ENCODE data around the gene DTNA.
"Not testable (repeated sequence)": the region's sequence is repeated elsewhere in the genome, so short reads cannot be mapped to it uniquely, and the experiment has no call there.

The DTNA gene

DNA sequence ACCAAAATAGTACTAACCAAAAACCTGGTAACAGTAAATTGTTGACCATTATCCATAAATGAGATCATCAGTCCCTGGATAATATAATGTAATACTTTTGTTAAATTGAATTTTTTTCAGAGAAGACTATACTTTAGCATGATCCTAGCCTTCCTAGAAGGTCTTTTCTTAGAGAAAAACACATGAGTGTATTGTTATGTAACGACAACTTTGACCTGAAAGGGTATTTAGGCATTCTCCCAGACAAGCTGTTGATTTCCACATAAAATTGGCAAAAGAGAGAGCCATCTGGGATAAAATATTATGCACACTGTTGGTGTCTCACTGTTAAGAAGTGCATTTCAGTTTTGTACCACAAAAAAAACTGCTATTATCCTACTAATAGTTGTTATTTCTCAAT is 211.1 kb downstream of the DTNA start:
- Histone ChIP-seq H2AFZ (ENCODE audit: low read depth) (no peak overlapping the region), H4K20me1 (ENCODE audit: insufficient read depth) (no peaks in the 10 kb centered on the region), H3K4me2 (no peak overlapping the region), H3K27ac (no peak overlapping the region), H3K4me3 (IDR thresholded peaks at IDR 0.05; ENCODE audit: insufficient read depth, low read depth, low read length) (no peak overlapping the region), H3K36me3 (ENCODE audit: insufficient read depth) (no peaks in the 10 kb centered on the region), H3K4me1 (ENCODE audit: low read depth, poor library complexity, severe bottlenecking) (no peaks in the 10 kb centered on the region), H3K9ac (no peak overlapping the region), H3K79me2 (ENCODE audit: insufficient read depth, low read depth) (no peaks in the 10 kb centered on the region), H3K27me3 (ENCODE audit: insufficient read depth, low read depth) (no peaks in the 10 kb centered on the region)
- TF ChIP-seq, protein P1, sequence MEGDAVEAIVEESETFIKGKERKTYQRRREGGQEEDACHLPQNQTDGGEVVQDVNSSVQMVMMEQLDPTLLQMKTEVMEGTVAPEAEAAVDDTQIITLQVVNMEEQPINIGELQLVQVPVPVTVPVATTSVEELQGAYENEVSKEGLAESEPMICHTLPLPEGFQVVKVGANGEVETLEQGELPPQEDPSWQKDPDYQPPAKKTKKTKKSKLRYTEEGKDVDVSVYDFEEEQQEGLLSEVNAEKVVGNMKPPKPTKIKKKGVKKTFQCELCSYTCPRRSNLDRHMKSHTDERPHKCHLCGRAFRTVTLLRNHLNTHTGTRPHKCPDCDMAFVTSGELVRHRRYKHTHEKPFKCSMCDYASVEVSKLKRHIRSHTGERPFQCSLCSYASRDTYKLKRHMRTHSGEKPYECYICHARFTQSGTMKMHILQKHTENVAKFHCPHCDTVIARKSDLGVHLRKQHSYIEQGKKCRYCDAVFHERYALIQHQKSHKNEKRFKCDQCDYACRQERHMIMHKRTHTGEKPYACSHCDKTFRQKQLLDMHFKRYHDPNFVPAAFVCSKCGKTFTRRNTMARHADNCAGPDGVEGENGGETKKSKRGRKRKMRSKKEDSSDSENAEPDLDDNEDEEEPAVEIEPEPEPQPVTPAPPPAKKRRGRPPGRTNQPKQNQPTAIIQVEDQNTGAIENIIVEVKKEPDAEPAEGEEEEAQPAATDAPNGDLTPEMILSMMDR (conservative IDR thresholded peaks at IDR 0.05; ENCODE audit: low read depth, low read length) = no peak

DNA sequence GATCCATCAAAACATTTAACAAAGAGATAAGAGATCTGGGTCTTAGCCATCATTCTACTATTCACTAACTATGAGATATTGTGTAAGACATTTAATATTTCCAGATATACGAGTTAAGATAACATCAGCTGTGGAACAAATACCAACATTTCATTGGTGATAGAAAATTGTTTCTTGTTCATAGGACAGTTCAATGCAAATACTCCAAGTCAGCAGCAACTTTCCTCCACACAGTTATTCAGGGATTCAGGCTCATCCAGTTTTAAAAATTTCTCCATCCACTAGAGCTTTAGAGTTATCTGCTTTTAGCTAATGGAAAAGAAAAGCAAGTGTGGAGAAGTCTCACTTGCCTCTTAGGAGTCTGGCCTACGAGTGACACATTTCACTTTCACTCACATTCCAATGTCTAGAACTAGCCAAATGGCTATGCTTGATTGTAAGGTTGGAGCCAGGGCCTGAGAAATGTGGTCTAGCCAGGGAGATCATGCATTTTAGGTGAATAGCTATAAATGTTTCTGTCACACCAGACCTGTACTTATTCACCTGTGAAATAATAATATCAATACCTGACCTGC is 211.8 kb downstream of the DTNA start:
- Histone ChIP-seq H3K79me2 (ENCODE audit: insufficient read depth, low read depth) (no peaks in the 10 kb centered on the region), H3K4me3 (IDR thresholded peaks at IDR 0.05; ENCODE audit: insufficient read depth, low read depth, low read length) (no peak overlapping the region), H4K20me1 (ENCODE audit: insufficient read depth) (no peaks in the 10 kb centered on the region), H3K36me3 (ENCODE audit: insufficient read depth) (no peaks in the 10 kb centered on the region), H3K4me2 (no peak overlapping the region), H3K9ac (no peak overlapping the region), H3K4me1 (ENCODE audit: low read depth, poor library complexity, severe bottlenecking) (no peaks in the 10 kb centered on the region), H3K27ac (no peak overlapping the region), H3K27me3 (ENCODE audit: insufficient read depth, low read depth) (no peaks in the 10 kb centered on the region), H2AFZ (ENCODE audit: low read depth) (no peak overlapping the region)
- TF ChIP-seq, protein P1 (conservative IDR thresholded peaks at IDR 0.05; ENCODE audit: low read depth, low read length) = no peak

DNA sequence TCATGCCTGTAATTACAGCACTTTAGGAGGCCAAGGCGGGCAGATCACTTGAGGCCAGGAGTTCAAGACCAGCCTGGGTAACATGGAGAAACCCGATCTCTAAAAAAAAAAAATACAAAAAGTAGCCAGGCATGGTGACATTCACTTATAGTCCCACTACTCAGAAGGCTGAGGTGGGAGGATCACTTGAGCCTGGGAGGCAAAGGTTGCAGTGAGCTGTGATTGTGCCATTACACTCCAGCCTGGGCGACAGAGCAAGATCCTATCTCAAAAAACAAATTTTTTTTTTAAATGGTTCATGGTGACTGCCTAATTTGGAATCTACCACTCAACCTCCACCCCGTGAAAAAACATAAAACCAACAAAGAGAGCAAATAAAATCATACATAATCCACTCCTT is 212.5 kb downstream of the DTNA start:
- H4K20me1 ChIP-seq (ENCODE audit: insufficient read depth); H3K36me3 ChIP-seq (ENCODE audit: insufficient read depth); H3K4me2 ChIP-seq; H3K27ac ChIP-seq; H3K4me3 ChIP-seq (IDR thresholded peaks at IDR 0.05; ENCODE audit: insufficient read depth, low read depth, low read length); H3K79me2 ChIP-seq (ENCODE audit: insufficient read depth, low read depth); H2AFZ ChIP-seq (ENCODE audit: low read depth); H3K9ac ChIP-seq; H3K4me1 ChIP-seq (ENCODE audit: low read depth, poor library complexity, severe bottlenecking); H3K27me3 ChIP-seq (ENCODE audit: insufficient read depth, low read depth): not testable (repeated sequence)

DNA sequence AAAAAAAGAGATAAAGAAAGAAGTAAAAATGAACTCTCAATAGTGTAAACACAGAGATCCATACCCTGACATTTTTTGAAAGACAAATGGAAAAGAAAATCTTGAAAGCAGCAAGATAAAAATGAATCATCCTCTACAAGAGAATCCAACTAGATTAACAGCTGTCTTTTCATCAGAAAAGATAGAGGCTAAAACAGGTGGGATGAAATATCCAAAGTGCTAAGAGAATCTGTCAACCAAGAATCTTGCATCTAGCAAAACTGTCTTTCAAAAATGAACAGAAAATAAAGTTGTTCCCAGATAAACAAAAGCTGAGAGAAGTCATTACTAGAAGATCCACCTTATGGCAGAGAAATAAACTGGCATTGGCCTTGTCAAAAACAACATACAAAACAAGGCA is 213.8 kb downstream of the DTNA start:
- Histone ChIP-seq H3K4me1 (ENCODE audit: low read depth, poor library complexity, severe bottlenecking) (no peaks in the 10 kb centered on the region), H3K9ac (no peak overlapping the region), H3K27me3 (ENCODE audit: insufficient read depth, low read depth) (no peaks in the 10 kb centered on the region), H3K4me2 (no peak overlapping the region), H2AFZ (ENCODE audit: low read depth) (no peak overlapping the region), H3K36me3 (ENCODE audit: insufficient read depth) (no peaks in the 10 kb centered on the region), H3K27ac (no peak overlapping the region), H4K20me1 (ENCODE audit: insufficient read depth) (no peaks in the 10 kb centered on the region), H3K79me2 (ENCODE audit: insufficient read depth, low read depth) (no peaks in the 10 kb centered on the region), H3K4me3 (IDR thresholded peaks at IDR 0.05; ENCODE audit: insufficient read depth, low read depth, low read length) (no peak overlapping the region)
- TF ChIP-seq, protein P1 (conservative IDR thresholded peaks at IDR 0.05; ENCODE audit: low read depth, low read length) = no peak

DNA sequence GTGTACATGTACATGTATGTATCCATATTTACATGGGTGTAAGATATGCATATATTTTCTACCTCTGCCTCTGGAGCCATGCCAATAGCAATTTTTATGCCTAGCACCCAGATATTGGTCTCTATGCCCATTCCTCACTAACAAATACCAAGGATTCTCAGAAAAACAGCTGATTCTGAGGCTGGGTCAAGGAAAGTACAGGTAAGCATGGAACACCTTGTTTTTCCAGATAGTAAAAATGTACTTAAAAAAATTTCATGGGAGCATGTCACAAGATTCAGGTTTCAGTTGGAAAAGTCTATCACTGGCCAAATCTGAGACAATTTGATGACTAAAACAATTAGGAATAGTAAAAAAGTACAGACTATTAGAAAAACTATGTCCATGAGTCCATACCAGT is 216.6 kb downstream of the DTNA start:
- Histone ChIP-seq H3K4me1 (ENCODE audit: low read depth, poor library complexity, severe bottlenecking) (no peaks in the 10 kb centered on the region), H3K27me3 (ENCODE audit: insufficient read depth, low read depth) (no peaks in the 10 kb centered on the region), H4K20me1 (ENCODE audit: insufficient read depth) (no peaks in the 10 kb centered on the region), H3K36me3 (ENCODE audit: insufficient read depth) (no peaks in the 10 kb centered on the region), H3K79me2 (ENCODE audit: insufficient read depth, low read depth) (no peaks in the 10 kb centered on the region), H2AFZ (ENCODE audit: low read depth) (no peak overlapping the region), H3K4me2 (no peak overlapping the region), H3K9ac (no peak overlapping the region), H3K27ac (no peak overlapping the region), H3K4me3 (IDR thresholded peaks at IDR 0.05; ENCODE audit: insufficient read depth, low read depth, low read length) (no peak overlapping the region)
- TF ChIP-seq, protein P1 (conservative IDR thresholded peaks at IDR 0.05; ENCODE audit: low read depth, low read length) = no peak

All from KMS-11 (cell line).